ENCODE results near the gene SLC2A8.
A peak's percentile ranks its signal among the peaks of the same experiment; 100 is the strongest.

Gene SLC2A8

DNA sequence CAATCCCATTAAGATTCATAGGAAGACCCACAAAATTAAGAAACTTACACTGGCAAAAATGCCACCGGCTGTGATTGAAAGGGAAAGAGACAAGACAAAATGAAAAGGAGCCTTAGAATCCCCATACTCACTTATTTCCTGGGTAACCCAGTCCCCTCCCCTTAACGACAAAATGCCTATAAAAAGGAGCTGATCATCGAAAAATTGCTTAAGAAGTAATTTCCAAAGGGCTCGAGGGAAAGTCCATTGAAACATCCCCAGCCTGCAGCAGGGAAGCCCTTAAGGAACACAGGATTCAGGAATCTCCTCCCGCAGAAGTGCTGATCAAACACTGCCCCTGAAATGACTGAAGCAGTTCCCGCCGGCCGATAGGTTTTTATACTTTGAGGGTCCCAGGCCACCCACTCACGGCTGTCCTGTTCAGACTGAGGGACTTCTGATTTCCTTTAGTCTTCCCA, 26.5 kb downstream of the SLC2A8 start:
- FAIRE-seq (peak; percentile 33), DNase-seq (ENCODE audit: insufficient read length) (no peak)
- TF ChIP-seq TAF1 (IDR thresholded peaks at IDR 0.05; ENCODE audit: borderline replicate concordance, low read depth, low read length): no peak

DNA sequence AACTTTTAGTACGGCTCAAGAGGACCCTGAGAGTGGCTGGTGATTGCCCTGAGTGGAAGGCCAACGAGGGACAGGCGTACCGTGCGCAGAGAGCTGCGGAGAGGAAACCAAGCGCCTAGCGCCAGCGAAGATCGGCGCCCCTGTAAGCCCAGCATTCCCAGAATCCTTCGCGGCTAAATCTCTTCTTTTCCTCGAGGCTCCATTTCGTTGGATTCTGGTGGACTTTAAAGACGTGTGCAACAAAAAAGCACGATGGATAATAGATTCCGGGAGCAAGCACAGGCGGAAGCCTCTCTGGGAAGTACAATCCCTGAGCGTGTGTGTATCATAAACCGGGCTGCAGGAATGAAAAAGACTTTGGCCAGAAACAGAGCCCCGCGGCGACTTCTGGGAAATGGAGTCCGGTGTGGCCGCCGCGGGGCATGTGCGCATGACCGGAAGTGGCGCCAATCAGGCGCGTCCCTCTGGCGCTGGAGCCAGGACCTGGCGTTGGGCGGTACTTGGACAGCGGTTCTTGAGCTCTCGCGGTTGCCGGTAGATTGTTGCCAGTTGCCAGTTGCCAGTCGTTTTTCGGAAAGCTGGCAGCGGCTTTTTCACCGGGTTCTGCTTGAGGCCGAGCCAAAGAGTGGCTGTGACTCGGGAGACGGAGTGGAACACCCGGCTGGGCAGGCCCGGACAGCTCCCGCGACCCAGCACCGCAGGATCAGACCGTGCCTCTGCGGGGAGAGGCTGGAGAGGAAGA, 27.1 kb downstream of the SLC2A8 start, which contains the start of gene ZNF79:
ZNF79 (plus strand) TSS at position 449 of the 742 bp plus-strand sequence. CDS start 406 bp downstream, outside the sequence.
- DNase-seq (ENCODE audit: insufficient read length) (peak; percentile 95), FAIRE-seq (peak; percentile 95)
- TF ChIP-seq POLR2A (IDR thresholded peaks at IDR 0.05; ENCODE audit: low read depth, low read length) (peak; percentile 92), TAF1 (IDR thresholded peaks at IDR 0.05; ENCODE audit: borderline replicate concordance, low read depth, low read length) (peak; percentile 75), POLR2AphosphoS5 (IDR thresholded peaks at IDR 0.05; ENCODE audit: low read depth, low read length) (peak; percentile 90)

DNA sequence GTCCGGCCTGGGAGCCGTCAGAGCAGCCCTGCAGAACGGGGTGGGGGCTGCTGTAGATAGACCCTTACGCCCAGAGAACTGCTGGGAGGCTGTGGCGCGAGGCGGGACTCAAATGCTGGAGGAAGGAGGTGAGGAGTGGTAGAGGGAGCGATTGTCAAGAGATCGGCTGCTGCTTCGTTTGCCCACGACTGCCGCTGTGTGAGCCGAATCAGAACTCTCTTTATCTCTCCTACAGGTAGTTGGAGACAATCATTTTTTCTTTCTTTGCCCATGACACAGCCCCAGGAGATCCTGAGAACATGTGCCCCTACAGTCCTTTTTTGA, 27.7 kb downstream of the SLC2A8 start:
- FAIRE-seq (no peak), DNase-seq (ENCODE audit: insufficient read length) (no peak)

DNA sequence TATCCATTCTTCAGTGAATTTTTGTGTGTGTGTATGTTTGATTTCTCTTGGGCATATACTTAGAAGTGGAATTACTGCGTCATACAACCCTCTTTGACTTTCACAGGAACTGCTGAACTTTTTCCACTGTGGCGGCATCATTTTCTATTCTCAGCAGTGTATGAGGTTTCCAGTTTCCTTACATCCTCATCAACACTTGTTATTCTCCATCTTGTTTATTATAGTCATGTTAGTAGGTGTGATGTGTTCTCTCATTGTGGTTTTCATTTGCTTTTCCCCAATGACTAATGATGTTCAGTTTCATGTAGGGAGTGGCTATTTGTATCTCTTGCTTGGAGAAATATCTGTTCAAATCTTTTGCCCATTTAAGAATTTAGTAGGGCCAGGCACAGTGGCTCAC, 29.8 kb downstream of the SLC2A8 start:
- FAIRE-seq: no peak
- no peak for TF ChIP-seq POLR2A (IDR thresholded peaks at IDR 0.05; ENCODE audit: low read depth, low read length)
- TF ChIP-seq TAF1 (IDR thresholded peaks at IDR 0.05; ENCODE audit: borderline replicate concordance, low read depth, low read length): no peak
- TF ChIP-seq POLR2AphosphoS5 (IDR thresholded peaks at IDR 0.05; ENCODE audit: low read depth, low read length): no peak
- DNase-seq (ENCODE audit: insufficient read length): no peak

More for the DNA sequence above, 27.7 kb downstream of the SLC2A8 start:
- TF ChIP-seq POLR2AphosphoS5 (IDR thresholded peaks at IDR 0.05; ENCODE audit: low read depth, low read length): no peak
- no peak for TF ChIP-seq POLR2A (IDR thresholded peaks at IDR 0.05; ENCODE audit: low read depth, low read length)
- TF ChIP-seq TAF1 (IDR thresholded peaks at IDR 0.05; ENCODE audit: borderline replicate concordance, low read depth, low read length): no peak

DNA sequence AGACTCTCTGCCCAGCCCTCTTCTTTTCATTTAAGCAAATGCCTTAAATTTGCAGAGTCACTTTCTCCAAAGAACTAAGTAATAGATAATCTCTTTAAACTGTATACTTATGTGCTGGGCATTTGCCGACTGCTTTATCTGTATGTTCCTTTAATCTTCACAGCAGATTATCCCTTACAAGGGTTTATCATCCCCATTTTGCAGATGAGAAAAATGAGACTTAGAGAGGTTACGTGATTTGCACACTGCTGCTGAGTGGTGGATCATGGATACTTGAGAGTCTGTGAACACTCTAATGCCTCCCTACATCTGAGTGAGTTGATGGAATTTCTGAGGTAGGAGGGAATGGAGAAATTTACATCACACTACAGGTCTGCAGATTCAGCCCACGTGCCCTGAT, 31.4 kb downstream of the SLC2A8 start:
- DNase-seq (ENCODE audit: insufficient read length) (no peak), FAIRE-seq (no peak)
- TF ChIP-seq TAF1 (IDR thresholded peaks at IDR 0.05; ENCODE audit: borderline replicate concordance, low read depth, low read length) (no peak), POLR2A (IDR thresholded peaks at IDR 0.05; ENCODE audit: low read depth, low read length) (no peak), POLR2AphosphoS5 (IDR thresholded peaks at IDR 0.05; ENCODE audit: low read depth, low read length) (no peak)

GRCh38 chr9:127430415-127430814, 33.4 kb downstream of the SLC2A8 start:
- FAIRE-seq (no peak), DNase-seq (ENCODE audit: insufficient read length) (no peak)
- no peak for TF ChIP-seq POLR2A (IDR thresholded peaks at IDR 0.05; ENCODE audit: low read depth, low read length)
- no peak for TF ChIP-seq TAF1 (IDR thresholded peaks at IDR 0.05; ENCODE audit: borderline replicate concordance, low read depth, low read length)
- TF ChIP-seq POLR2AphosphoS5 (IDR thresholded peaks at IDR 0.05; ENCODE audit: low read depth, low read length): no peak

- TF ChIP-seq POLR2A (IDR thresholded peaks at IDR 0.05; ENCODE audit: low read depth, low read length) (no peak), TAF1 (IDR thresholded peaks at IDR 0.05; ENCODE audit: borderline replicate concordance, low read depth, low read length) (no peak), POLR2AphosphoS5 (IDR thresholded peaks at IDR 0.05; ENCODE audit: low read depth, low read length) (no peak)
- no peak for DNase-seq (ENCODE audit: insufficient read length)
- no peak for FAIRE-seq
Measured at GRCh38 chr9:127437497-127438264, 40.7 kb downstream of the SLC2A8 start.

GRCh38 chr9:127438394-127438793, 41.4 kb downstream of the SLC2A8 start:
- FAIRE-seq: no peak
- DNase-seq (ENCODE audit: insufficient read length): no peak
- no peak for TF ChIP-seq TAF1 (IDR thresholded peaks at IDR 0.05; ENCODE audit: borderline replicate concordance, low read depth, low read length)
- no peak for TF ChIP-seq POLR2A (IDR thresholded peaks at IDR 0.05; ENCODE audit: low read depth, low read length)
- no peak for TF ChIP-seq POLR2AphosphoS5 (IDR thresholded peaks at IDR 0.05; ENCODE audit: low read depth, low read length)

DNA sequence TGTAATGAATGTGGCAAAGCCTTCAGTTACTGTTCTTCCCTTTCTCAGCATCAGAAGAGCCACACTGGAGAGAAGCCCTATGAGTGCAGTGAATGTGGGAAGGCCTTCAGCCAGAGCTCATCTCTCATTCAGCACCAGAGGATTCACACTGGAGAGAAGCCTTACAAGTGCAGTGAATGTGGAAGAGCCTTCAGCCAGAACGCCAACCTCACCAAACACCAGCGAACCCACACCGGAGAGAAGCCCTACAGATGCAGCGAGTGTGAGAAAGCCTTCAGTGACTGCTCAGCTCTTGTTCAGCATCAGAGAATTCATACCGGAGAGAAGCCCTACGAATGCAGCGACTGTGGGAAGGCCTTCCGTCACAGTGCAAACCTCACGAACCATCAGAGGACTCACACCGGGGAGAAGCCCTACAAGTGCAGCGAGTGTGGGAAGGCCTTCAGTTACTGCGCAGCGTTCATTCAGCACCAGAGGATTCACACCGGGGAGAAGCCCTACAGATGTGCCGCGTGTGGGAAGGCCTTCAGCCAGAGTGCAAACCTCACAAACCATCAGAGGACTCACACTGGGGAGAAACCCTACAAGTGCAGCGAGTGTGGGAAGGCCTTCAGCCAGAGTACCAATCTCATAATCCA, 47.4 kb downstream of the SLC2A8 start:
- DNase-seq (ENCODE audit: insufficient read length) (no peak), FAIRE-seq (no peak)
- TF ChIP-seq TAF1 (IDR thresholded peaks at IDR 0.05; ENCODE audit: borderline replicate concordance, low read depth, low read length): no peak
- TF ChIP-seq POLR2AphosphoS5 (IDR thresholded peaks at IDR 0.05; ENCODE audit: low read depth, low read length): peak; percentile 48; the same call in 1 of the 2 replicates
- no peak for TF ChIP-seq POLR2A (IDR thresholded peaks at IDR 0.05; ENCODE audit: low read depth, low read length)

- no peak for FAIRE-seq
- DNase-seq (ENCODE audit: insufficient read length): no peak
- peak; percentile 74 for TF ChIP-seq POLR2AphosphoS5 (IDR thresholded peaks at IDR 0.05; ENCODE audit: low read depth, low read length)
- no peak for TF ChIP-seq TAF1 (IDR thresholded peaks at IDR 0.05; ENCODE audit: borderline replicate concordance, low read depth, low read length)
- peak; percentile 63 for TF ChIP-seq POLR2A (IDR thresholded peaks at IDR 0.05; ENCODE audit: low read depth, low read length)
Measured at GRCh38 chr9:127444921-127445850, 48.2 kb downstream of the SLC2A8 start.

Measured in GM12892 (cell line).